HG03432 (cell line): ENCODE results near the gene VEPH1.

Source experiments
- ATAC-seq: cut with Tn5 transposase; IDR thresholded peaks from one replicate; pipeline ENCODE4 v1.9.1; 2021; ENCODE audit warnings: mild to moderate bottlenecking, moderate library complexity; ENCODE audit not compliant: unreplicated experiment

Gene VEPH1

DNA sequence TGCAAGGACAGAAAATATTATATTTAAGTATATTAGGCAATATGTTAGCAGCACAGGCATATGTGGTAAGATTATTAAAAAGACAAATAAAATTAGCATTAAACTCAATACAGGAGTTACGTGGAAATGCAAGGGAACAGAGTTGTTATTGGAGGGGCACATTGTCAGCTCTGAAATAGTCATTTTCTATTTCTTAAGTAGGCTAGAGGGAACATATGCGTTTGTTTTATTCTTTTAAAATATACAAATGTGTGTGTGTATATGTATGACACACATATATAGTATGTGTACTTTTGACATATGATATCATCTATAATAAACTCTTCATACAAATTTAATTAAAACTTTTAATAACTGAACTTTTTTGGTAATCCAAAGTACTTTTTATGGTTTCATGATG, 22.8 kb upstream of the VEPH1 start:
- ATAC-seq: no peak

DNA sequence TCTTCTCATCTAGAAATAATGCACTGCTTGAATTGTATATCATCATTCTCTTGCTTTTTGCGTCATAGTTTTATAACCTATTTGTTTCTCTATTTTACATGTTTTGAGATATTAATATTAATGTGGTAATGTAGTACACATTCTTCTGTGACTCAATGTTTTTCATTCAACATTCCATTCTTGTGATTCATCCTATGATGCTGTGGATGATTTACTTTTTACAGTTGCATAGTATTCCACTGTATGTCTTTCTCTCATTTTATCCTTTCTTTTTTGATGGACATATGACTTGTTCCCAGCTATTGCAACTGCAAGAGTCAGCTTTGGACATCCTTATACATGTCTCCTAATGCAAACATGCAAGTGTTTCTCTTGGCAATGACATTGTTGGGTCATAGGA, 20.6 kb upstream of the VEPH1 start:
- no peak for ATAC-seq

DNA sequence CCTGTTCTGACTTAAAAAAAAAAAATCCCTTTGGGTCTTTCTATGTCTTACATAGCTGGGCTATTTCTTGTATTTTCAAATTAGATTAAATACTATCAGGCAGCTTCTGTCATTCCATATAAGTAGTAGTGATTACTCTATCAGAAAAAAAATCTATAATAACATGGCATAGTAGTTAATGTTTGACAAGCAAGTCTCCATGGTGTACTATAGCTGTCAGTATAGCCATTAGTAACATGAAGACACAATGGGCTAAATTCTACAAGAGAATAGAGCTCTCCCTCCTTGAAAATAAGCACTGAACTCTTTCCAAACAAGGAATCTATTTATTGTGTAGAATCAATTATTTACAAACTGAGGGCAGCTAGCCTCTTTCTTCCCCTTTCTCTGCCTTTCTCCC, 19.4 kb upstream of the VEPH1 start:
- ATAC-seq: no peak

DNA sequence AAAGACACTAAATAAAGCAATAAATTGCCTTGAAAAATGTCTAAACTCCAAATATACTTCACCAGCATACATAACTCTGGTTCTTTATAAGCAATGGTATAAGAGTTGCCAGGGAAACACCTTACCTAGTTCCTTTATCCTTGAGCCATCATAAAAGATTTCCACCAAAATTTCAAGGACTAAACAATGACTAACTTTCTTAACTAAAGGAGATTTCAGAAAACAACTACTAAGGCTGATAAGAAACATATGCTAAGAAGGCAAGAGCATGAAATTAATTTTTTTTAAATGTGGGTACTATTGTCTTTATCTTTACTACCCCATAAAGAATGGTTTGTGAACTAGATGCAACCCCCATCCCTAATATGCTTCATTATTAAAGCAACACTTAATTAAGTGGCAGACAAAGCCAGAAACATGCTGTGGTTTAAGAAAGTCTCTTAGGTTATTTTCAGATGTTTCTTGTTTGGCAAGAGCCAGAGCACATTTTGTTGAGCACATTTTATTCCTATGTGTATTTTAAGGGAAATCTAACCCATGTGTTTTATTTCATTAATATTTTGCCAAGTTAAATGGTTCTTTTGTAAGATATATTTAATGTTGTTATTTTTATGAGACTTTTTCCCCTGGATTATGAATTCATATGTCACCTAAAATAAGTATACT, 17.4 kb upstream of the VEPH1 start:
- no peak for ATAC-seq

DNA sequence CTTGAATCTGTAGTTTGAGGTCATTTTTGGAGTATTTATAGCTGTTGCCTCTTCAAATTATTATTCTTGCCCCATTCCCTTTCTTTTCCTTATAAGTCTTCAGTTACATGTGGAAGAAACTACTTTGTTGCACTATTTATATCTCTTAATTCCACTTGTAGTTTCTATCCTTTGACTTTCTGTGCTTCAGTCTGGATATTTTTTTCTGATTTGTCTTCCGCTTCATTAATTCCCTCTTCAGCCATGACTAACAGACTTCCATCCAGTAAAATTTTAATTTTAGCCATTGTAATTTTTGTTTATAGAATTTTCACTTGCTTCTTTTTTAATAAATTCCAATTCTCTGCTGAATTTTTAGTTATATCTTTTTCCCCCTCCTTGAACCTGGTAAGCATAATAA, 15.7 kb upstream of the VEPH1 start:
- ATAC-seq: no peak

DNA sequence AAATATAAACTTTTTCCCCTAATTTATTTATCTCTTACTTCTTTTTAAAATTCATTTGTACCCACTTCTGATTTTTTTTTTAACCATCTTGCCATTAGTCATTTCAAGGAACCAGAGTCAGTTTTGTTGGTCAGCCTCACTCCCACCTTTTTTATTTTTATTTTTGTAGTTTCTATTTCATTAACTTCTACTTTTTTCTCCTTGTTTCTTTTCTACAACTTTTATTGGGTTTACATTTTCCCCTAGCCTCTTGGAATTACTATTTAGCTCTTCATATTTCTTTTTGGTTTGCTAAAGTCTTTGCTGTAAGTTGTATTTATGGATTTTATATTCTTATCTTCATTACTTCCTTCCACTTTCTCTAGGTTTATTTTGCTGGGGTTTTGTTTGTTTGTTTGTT, 13.7 kb upstream of the VEPH1 start:
- ATAC-seq: no peak

DNA sequence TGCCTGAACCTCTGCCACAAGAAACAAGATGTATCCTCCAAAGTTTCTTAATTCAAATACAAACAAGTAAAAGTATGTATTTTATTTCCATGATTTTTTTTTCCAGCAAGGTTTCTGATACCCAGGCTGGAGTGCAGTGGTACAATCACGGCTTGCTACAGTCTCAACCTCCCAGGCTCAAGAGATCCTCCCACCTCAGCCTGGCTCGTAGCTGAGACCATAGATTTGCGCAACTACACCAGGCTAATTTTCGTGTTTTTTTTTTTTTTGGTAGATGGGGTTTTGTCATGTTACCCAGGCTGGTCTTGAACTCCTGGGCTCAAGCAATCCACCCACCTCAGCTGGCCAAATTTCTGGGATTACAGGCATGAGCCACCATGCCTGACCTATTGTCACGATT, 12.2 kb upstream of the VEPH1 start:
- no peak for ATAC-seq

DNA sequence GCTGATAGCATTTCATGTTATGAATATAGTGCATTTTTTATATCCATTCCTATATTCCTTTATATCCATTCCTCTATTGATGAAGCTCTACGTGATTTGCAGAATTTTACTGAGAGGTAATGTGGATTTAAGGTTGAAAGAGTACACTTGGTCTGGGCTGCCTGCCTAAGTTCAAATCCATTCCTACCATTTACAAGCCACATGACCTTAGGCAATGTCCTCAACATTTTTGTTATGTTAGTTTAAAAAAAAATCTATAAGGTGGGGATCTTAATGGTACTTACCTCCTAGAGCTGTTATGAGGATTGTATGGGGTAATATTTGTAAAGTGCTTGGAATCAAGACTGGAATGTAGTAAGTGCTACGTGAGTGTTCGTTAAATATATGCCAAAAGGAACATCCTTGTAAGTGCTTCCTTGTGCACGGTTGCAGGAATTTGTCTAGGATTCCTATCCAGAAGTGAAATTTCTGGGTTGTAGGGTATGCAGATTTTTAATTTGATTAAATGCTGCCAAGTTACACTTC, 11.2 kb upstream of the VEPH1 start:
- no peak for ATAC-seq

DNA sequence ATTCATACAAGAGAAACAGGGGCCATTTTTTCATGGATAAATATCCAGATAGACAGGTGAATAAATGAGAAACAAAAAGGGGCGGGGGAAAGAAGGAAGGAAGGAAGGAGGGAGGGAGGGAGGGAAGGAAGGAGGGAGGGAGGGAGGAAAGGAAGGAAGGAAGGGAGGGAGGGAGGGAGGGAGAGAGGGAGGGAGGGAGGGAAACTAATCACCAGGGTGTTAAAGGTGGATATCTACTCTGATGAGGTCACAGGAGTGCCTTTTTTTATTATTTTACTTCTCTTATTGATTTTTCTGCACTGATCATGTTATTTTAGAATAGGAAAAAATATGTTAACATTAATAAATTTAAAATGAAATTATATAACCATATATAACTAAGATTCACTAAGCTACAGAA, 10.4 kb upstream of the VEPH1 start:
- ATAC-seq: no peak

DNA sequence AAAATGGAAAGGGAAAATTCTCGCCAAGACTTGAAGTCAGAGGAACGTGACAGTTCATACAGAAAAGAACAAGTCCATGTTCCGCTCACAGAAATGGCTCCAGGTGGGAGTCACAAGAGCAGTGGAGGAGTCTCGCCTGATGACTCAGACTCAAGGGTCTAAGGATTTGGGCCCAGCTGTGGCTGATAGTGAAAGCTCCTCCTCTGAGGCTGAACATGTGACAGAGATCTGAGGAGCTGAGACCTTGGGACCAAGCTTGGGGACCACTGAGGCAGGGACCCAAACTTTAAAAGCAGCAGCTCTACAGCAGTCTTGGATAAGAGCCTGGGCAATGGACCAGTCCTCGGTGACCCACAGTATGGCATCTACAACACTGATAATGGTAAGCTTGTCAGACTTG, 9.3 kb upstream of the VEPH1 start:
- no peak for ATAC-seq

DNA sequence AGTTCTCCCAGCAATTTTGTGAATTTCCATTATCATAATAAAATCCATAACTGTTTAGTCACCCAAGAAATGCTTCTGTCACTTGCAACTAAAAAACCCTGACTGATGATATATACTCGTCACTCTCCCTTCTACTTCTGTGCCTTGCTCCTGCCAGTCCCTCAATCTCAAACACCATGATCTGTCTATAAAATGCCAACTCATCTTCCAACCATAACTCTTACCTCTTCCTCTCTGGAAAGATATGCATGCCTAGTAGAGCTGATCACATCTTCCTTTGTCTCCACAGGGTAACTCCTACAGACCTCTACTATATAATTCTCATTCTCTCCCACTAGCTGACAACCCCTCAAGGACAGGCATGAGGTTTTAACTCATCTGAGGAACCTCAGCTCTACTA, 5.2 kb upstream of the VEPH1 start:
- ATAC-seq: no peak

DNA sequence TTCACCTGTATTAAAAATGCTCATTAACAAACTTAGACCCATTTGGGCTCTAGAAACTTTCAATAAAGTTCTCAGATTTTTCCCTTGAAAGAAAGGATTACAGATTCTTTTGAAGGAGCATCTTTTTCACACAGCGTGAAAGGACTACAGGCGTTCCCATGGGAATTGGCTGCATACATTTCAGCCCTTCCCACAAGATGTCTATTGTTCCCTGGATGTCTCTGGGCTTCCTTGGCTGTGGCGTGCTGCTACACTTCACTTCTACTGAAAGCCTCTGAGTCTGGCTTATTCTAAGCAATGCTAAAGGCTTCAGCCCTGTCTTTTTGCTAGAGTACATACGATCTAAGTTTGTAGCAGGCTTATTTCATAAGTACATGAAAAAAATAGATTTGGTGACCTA, 1.4 kb downstream of the VEPH1 start:
- ATAC-seq: no peak

DNA sequence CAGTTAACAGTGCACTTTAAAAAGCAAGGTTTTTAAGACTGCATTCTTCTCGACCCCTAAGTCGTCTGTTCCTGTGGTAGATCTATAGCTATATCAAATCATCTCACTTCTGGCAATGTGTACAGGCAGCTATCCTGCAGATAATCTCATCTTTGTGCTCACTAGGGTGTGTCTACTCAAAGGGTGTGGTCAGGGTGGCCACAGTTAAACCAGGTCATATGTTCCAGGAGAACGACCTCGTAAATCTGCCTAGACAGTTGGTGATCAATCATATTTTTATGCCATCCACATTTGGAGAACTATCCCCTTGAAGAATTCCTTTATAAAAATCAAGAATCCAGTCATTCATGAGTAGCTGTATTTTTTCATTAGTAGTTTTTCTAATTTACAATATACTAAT, 3.0 kb downstream of the VEPH1 start:
- ATAC-seq: no peak

DNA sequence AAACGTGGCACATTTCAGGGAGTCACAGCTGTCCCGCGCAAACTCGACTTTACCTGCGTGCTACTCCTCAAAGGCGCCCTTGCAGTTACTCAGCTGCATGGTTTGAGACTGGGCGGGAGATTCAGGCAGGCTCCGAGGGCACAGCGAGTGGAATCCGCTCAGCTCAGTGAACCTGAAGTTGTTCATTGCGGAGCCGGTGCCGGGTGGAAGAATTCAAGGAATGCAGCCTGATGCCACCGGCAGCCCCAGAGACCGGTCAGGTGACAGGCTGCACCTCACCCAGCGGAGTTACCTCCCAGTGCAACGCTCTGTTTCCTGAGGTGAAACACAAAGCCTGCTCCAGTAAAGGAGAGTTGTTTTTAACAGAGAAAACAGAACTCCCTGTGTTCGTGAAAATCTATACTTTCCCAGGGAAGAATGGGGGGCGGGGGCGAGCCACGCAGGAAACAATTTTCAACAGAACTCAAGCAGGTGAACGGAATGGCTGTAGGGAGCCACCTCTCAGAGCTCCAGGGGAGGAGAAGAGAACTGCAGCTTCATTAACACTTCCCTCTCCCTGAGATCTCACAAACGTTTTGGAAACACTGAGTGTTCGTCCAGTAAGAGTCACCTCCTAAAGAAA, 3.8 kb downstream of the VEPH1 start:
- no peak for ATAC-seq

DNA sequence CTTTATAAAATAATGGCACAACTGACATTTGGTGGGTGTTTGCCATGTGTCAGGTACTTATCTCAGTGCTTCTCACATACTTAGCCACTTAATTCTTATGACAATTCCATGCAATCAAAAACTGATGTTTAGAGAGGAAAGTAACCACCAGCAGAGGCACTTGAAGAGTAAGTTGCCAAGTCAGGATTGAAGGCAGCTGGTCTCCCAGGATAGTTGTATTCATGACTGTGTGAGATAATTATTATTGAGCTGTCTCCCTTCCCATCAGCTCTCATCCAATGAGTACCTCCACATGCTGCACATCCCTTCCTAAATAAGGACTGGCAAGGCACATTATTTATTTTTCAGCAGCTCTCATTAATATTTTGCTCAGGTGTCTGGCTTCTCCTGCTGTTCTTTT, 4.8 kb downstream of the VEPH1 start:
- ATAC-seq: no peak

DNA sequence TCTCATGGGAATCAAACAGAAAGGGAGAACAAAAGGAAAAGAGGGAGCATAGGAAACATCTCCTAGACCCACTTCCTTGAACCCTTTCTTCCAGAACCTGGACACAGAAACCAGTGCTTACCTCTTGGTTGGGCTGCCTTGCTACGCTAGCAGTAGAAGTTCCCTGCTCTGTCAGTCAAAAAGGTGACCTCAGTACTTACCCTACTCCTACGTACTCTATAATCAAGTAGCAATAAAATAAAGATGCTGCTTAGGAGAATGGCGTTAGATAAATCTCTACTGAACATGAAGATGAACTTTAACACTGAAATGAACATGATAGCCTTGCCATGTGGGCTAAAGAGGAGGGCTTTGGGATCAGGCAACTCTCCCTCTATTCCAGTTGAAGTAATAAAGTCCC, 7.4 kb downstream of the VEPH1 start:
- ATAC-seq: no peak

DNA sequence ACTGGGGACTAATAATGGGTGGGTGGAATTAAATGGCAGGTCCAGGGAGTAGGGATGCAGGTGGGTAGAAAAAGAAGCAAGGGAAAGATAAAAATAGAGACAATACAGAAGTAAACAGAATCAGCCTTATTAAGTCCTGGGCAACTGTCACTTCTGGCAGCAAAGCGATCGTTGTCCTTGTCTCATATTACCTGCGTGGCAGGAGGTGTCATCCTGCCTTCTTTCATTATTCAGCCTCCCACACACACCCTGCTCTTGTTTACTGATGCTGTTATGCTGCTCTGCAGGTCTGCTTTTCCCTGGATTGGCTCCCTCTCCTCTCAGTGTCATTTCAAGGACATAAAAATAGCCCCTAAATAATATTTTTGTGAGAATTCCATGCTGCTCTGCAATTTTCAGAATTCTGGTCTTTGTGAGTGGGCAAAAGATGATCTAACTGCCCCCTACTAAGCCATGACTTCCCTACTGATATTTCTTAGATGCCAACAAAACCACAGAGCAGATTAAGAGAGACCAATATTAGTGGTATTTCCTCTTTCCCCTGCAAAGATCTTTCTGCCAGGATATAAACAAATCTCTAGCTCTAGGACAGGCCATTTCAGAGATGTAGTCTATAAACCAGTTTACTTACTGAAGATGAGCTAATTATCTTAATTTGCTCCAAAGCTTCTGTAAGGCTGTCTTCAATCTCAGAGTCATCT, 8.5 kb downstream of the VEPH1 start:
- no peak for ATAC-seq

DNA sequence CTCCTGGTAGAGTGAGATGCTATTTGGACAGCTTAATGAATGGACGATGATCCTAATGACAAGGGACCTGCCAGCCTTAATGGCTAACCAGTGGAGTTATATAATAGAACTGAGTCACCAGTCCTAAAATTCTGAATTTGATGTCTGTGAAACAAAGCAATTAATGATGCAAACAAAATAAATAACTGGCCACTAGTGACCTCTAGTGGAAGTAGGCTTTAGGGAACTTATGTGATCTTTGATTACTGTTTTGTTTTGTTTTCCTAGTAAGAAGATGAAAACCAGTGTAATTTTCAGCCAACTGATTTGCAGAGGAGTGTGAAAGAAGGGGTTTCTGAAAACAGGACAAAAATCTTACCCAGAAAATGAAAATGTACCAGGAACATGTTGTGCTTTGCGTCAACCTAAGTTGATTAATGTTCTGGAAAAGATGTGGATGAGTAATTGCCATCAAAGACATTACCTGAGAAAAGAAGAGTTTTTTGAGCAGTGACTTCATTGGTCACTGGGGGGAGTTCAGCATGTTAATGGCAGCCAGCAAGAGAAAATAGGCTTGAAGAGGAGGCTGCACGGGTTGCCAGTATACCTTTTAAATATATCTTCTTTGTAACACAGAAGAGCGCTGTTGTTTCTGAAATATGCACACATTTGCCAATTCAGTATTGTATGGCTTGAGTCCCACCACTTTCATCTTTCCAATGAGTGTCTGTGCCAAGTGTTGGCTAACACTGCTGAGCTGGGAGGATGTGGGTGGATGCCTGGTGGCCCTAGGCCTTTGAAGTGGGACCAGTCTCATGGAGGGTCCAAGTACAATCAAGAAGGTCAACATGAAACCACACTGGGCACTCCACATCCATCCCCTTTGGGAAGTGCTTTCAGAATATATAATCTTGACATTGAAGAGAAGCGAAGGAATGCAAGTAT, 9.3 kb downstream of the VEPH1 start:
- ATAC-seq: peak; percentile 52

DNA sequence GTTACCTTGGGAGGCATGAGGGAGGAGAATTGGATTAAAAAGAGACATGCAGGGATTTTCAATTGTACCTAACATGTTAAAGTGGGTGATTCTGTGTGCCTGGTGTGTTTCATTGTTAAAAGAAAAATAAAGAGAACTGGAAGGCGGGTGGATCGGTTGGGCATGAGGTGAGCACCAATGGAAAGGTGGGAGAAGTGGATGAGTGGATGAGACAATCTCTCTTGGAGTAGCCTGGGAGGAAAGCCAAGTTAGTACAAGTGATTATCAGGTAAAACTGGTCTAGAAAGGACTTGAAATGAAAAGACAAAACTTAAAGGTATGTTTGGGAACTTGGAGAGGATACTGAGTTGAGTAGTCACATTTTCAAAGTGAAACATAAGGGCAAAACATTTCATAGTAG, 12.1 kb downstream of the VEPH1 start:
- no peak for ATAC-seq

DNA sequence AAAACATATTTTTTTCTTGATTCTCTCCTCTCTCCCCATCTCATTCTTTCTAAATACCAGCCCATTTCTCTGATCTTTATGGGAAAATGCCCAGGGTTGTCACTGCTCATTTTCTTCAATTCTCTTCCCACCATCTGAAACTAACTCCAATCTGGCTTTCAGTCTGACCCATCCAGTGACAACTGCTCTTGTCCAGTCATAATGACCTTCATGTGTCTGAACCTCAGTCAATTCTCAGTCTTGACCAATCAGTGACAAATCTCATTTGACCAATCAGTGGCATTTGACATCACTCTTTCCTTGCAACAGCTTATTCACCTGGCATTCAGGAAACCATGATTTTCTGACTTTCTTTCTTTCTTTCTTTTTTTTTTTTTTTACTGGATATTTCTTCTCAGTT, 15.1 kb downstream of the VEPH1 start:
- no peak for ATAC-seq

DNA sequence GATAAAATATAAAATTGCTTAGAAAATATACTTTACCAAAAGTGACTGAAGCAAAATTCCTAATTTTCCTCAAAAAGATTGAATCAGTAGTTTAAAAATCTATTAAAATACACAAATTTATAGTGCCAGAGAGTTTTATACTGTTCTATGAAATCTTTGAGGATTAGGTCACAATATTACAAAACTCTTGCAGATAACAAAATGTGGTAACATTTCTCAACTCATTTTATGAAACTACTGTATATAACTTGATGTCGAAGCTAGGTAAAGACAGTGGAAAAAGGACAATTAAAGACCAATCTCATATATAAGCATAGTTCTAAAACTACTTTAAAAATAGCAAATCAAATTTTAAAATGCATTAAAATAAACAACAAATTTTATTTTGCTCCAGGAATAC, 15.9 kb downstream of the VEPH1 start:
- ATAC-seq: no peak
